DND-41 (cell line): ENCODE data around the gene GNPNAT1.

Source experiments
- ATAC-seq: fragments of 200-7000 bp; cut with Tn5 transposase; 3 replicates; pipeline ENCODE4 v1.9.1; 2021; ENCODE audit warnings: low read depth; ENCODE audit not compliant: insufficient read depth
- DNase-seq: peaks from one replicate; pipeline ENCODE4 v3.0.0-alpha.2; 2020
- H2AFZ ChIP-seq: 2 replicates; pipeline ENCODE4 v1.6.0; 2012; ENCODE audit warnings: low read depth, low read length
- H3K27ac ChIP-seq: 2 replicates; pipeline ENCODE4 v1.5.1; 2012; ENCODE audit warnings: low read length, inconsistent platforms
- H3K27me3 ChIP-seq: fragments of 200-600 bp; sonication (generic); 2 replicates; pipeline ENCODE4 v1.6.0; 2012; ENCODE audit warnings: low read length, mild to moderate bottlenecking, inconsistent platforms; ENCODE audit not compliant: insufficient read depth, poor library complexity
- H3K36me3 ChIP-seq: 2 replicates; pipeline ENCODE4 v1.5.1; 2012; ENCODE audit warnings: low read length, inconsistent platforms; ENCODE audit not compliant: insufficient read depth
- H3K4me1 ChIP-seq: 2 replicates; pipeline ENCODE4 v1.5.1; 2012; ENCODE audit warnings: mild to moderate bottlenecking, low read length; ENCODE audit not compliant: insufficient read depth
- H3K4me2 ChIP-seq: 2 replicates; pipeline ENCODE4 v1.6.0; 2012; ENCODE audit warnings: mild to moderate bottlenecking, moderate library complexity, low read length, inconsistent platforms; ENCODE audit not compliant: insufficient read depth
- H3K4me3 ChIP-seq, 2 experiments: fragments of 200-600 bp in 1 of 2; shearing (Covaris generic) in 1 of 2; 2 replicates each; pipeline ENCODE4 v1.5.1; 2012 to 2016; ENCODE audit warnings: inconsistent platforms in 2 of 2, low read length in 2 of 2, mild to moderate bottlenecking in 2 of 2, low read depth in 1 of 2, moderate library complexity in 1 of 2
- H3K79me2 ChIP-seq: 2 replicates; pipeline ENCODE4 v1.6.0; 2012; ENCODE audit warnings: low read length, inconsistent platforms; ENCODE audit not compliant: insufficient read depth
- H3K9ac ChIP-seq: 2 replicates; pipeline ENCODE4 v1.6.0; 2012; ENCODE audit warnings: low read depth, mild to moderate bottlenecking, inconsistent platforms, low read length, moderate library complexity
- H3K9me3 ChIP-seq: 2 replicates; pipeline ENCODE4 v1.5.1; 2012; ENCODE audit warnings: low read length, moderate library complexity, mild to moderate bottlenecking, inconsistent platforms; ENCODE audit not compliant: insufficient read depth, severe bottlenecking
- H4K20me1 ChIP-seq: 2 replicates; pipeline ENCODE4 v1.6.0; 2012; ENCODE audit warnings: low read length; ENCODE audit not compliant: insufficient read depth
- EZH2 ChIP-seq: IDR thresholded peaks from 3 replicates; pipeline ENCODE4 v1.6.1; 2012; ENCODE audit warnings: borderline replicate concordance, low read depth, mild to moderate bottlenecking, moderate library complexity, low read length, inconsistent platforms; ENCODE audit not compliant: severe bottlenecking
- TF ChIP-seq, protein P1 (sequence below): IDR thresholded peaks from 2 replicates; pipeline ENCODE4 v1.5.1; 2012; ENCODE audit warnings: borderline replicate concordance, low read length, moderate library complexity, mild to moderate bottlenecking; ENCODE audit not compliant: poor library complexity, severe bottlenecking; ENCODE audit errors: extremely low read depth

GNPNAT1 gene

DNA sequence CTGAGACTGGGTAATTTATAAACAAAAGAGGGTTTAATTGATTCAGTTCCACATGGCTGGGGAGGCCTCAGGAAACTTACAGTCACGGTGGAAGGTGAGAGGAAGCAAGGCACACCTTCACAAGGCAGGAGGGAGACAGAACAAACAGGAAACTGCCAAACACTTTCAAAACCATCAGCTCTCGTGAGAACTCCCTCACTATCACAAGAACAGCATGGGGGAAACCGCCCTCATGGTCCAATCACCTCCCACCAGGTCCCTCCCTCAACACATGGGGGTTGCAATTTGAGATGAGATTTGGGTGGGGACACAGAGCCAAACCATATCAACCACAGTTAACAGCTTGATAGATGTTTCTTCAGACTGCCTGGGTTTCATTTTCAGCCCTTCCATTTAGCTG lies 6.2 kb upstream of the GNPNAT1 start:
- Histone ChIP-seq H3K79me2 (no peaks in the 10 kb centered on the region), H4K20me1 (no peaks in the 10 kb centered on the region), H3K4me2 (no peak overlapping the region), H3K9me3 (no peaks in the 10 kb centered on the region), H2AFZ (peak overlapping the region; percentile 38; the same call in 1 of the 2 replicates), H3K27me3 (no peaks in the 10 kb centered on the region), H3K36me3 (no peaks in the 10 kb centered on the region), H3K27ac (no peak overlapping the region), H3K4me3 (no peak overlapping the region), H3K4me1 (no peaks in the 10 kb centered on the region), H3K9ac (no peak overlapping the region)
- ATAC-seq, result peak; percentile 29; the same call in 1 of the 3 replicates
- no peak for DNase-seq
- TF ChIP-seq, protein P1, sequence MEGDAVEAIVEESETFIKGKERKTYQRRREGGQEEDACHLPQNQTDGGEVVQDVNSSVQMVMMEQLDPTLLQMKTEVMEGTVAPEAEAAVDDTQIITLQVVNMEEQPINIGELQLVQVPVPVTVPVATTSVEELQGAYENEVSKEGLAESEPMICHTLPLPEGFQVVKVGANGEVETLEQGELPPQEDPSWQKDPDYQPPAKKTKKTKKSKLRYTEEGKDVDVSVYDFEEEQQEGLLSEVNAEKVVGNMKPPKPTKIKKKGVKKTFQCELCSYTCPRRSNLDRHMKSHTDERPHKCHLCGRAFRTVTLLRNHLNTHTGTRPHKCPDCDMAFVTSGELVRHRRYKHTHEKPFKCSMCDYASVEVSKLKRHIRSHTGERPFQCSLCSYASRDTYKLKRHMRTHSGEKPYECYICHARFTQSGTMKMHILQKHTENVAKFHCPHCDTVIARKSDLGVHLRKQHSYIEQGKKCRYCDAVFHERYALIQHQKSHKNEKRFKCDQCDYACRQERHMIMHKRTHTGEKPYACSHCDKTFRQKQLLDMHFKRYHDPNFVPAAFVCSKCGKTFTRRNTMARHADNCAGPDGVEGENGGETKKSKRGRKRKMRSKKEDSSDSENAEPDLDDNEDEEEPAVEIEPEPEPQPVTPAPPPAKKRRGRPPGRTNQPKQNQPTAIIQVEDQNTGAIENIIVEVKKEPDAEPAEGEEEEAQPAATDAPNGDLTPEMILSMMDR, result no peak
- no peak for TF ChIP-seq EZH2

DNA sequence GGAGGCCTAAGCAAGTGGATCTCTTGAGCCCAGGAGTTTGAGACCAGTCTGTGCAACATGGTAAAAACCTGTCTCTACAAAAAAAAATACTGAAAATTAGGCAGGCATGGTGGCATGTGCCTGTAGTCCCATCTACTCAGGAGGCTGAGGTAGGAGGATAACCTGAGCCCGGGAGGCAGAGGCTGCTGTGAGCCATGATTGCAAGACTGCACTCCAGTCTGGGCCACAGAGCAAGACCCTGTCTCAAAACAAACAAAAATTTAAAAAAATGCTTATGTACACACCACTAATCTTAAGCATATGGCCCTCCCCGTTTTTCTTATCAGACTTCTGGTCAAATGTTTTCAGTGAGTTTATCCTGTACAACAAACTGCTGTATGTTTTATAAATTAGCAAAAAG lies 1.7 kb upstream of the GNPNAT1 start:
- H3K36me3 ChIP-seq, result no peaks in the 10 kb centered on the region; the same call in 1 of the 2 replicates

DNA sequence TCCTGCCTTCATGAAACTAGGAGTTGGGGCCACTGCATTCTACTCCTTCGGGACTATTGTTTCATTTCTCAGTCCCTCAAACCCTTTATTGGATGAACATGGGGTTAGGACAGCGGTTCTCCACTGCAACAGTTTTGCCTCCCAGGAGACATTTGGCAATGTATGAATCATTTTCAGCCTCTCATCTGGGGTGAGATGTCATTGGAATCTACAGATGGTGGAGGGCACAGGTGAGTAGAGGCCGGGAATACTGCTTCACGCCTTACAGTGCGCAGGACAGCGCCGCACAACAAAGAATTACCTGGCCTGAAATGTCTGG lies 649 bp upstream of the GNPNAT1 start:
- no peak for ATAC-seq
- Histone ChIP-seq H4K20me1 (no peaks in the 10 kb centered on the region), H3K36me3 (no peaks in the 10 kb centered on the region; the same call in 1 of the 2 replicates), H3K79me2 (peaks cover 43% of the 10 kb centered on the region), H3K27ac (peak overlapping the region; percentile 34; the same call in 1 of the 2 replicates), H3K4me2 (peak overlapping the region; percentile 58), H3K4me1 (peaks cover 48% of the 10 kb centered on the region), H2AFZ (peak overlapping the region; percentile 71), H3K9me3 (no peaks in the 10 kb centered on the region), H3K4me3 (peak overlapping the region in 1 of 2 experiments; percentile 99; a peak in 2 of 4 replicates), H3K9ac (no peak overlapping the region), H3K27me3 (no peaks in the 10 kb centered on the region)
- TF ChIP-seq, protein P1, result no peak
- no peak for TF ChIP-seq EZH2
- no peak for DNase-seq

More for the DNA sequence above, 1.7 kb upstream of the GNPNAT1 start:
- no peak overlapping the region for H3K4me2 ChIP-seq
- H3K4me1 ChIP-seq, result peaks cover 38% of the 10 kb centered on the region
- no peaks in the 10 kb centered on the region for H3K9me3 ChIP-seq
- H3K27ac ChIP-seq, result no peak overlapping the region
- H2AFZ ChIP-seq, result no peak overlapping the region
- ATAC-seq (no peak), DNase-seq (no peak)
- H3K79me2 ChIP-seq, result peaks cover 33% of the 10 kb centered on the region
- H3K27me3 ChIP-seq, result no peaks in the 10 kb centered on the region
- no peak overlapping the region for H3K4me3 ChIP-seq
- no peak overlapping the region for H3K9ac ChIP-seq
- TF ChIP-seq, protein P1, result no peak
- no peak for TF ChIP-seq EZH2
- no peaks in the 10 kb centered on the region for H4K20me1 ChIP-seq
